GM10266 (cell line): Measurements from ENCODE around the gene TBC1D3B.

Experiments
- DNase-seq: peaks from one replicate; pipeline ENCODE4 v3.0.0; 2012; ENCODE audit errors: extremely low spot score
- CTCF ChIP-seq: IDR thresholded peaks from 2 replicates; pipeline ENCODE4 v1.5.1; 2012; ENCODE audit warnings: mild to moderate bottlenecking, low read depth; ENCODE audit not compliant: control insufficient read depth, insufficient read depth; ENCODE audit errors: missing control alignments

Gene TBC1D3B

GRCh38 chr17:36131931-36132330, 44.5 kb downstream of the TBC1D3B start:
- no peak for TF ChIP-seq CTCF
- DNase-seq = no peak

GRCh38 chr17:36131421-36131820, 45.0 kb downstream of the TBC1D3B start:
- no peak for TF ChIP-seq CTCF
- DNase-seq = no peak

- no peak for DNase-seq
- TF ChIP-seq CTCF = no peak
These were observed 46.1 kb downstream of the TBC1D3B start for GRCh38 chr17:36130346-36130745.

- DNase-seq = no peak
- no peak for TF ChIP-seq CTCF
These were observed 46.8 kb downstream of the TBC1D3B start for GRCh38 chr17:36129616-36130015.

- no peak for DNase-seq
- no peak for TF ChIP-seq CTCF
These were observed 47.9 kb downstream of the TBC1D3B start for GRCh38 chr17:36128411-36128978.

- no peak for TF ChIP-seq CTCF
- no peak for DNase-seq
These were observed 48.5 kb downstream of the TBC1D3B start for GRCh38 chr17:36127911-36128310.

GRCh38 chr17:36127199-36127893, 49.1 kb downstream of the TBC1D3B start:
- TF ChIP-seq CTCF = no peak
- peak; percentile 15 for DNase-seq
